Activated T-helper 2 cell treated with anti-CD3 and anti-CD28 coated beads, Interferon-gamma antibody, Interleukin-2, Interleukin-4, amounts not matched to agents 10 μg/mL and 5 μg/mL and 100 μg/mL, durations not matched to agents 14 hours and 24 hours and 36 hours (primary cell): ENCODE measurements around the gene LINC00305. TPM values are rescaled to one million over a fixed set of nuclear protein-coding genes. Genes with fewer than 3 reads are reported as not detected.

Experiments used
- DNase-seq: peaks from one replicate; pipeline ENCODE4 v3.0.0; 2021; ENCODE audit warnings: low spot score
- H3K27ac Mint-ChIP-seq: one replicate; pipeline ENCODE4 v1.8.0; 2021; ENCODE audit warnings: mixed read lengths
- H3K27me3 Mint-ChIP-seq: one replicate; pipeline ENCODE4 v1.8.0; 2021; ENCODE audit warnings: low read depth, mixed read lengths
- H3K36me3 Mint-ChIP-seq: one replicate; pipeline ENCODE4 v1.8.0; 2021; ENCODE audit warnings: low read depth, mixed read lengths
- H3K4me1 Mint-ChIP-seq: one replicate; pipeline ENCODE4 v1.8.0; 2021; ENCODE audit warnings: low read depth, mixed read lengths
- H3K4me3 Mint-ChIP-seq: one replicate; pipeline ENCODE4 v1.8.0; 2021; ENCODE audit warnings: low read depth, mild to moderate bottlenecking, moderate library complexity, mixed read lengths
- H3K9me3 Mint-ChIP-seq: one replicate; pipeline ENCODE4 v1.8.0; 2021; ENCODE audit warnings: mixed read lengths
- intact Hi-C: fragments of 100-400 bp; cut with micrococcal nuclease; formaldehyde crosslinking; loops from one replicate; pipeline ENCODE4 v1.15.1; 2023
- total RNA-seq: library from RNA; stranded (reverse); gene quantifications from 2 replicates; pipeline ENCODE4 v1.2.3, GENCODE V29; 2022

Gene LINC00305
- not detected in 2 replicates for total RNA-seq

- Mint-ChIP-seq H3K4me3 (no peak within 1 kb of the TSS), H3K9me3 (no peaks in the 10 kb centered on the region), H3K36me3 (no peaks in the 10 kb centered on the region), H3K27me3 (no peaks in the 10 kb centered on the region), H3K4me1 (no peaks in the 10 kb centered on the region), H3K27ac (no peak within 1 kb of the TSS)
- DNase-seq = no peak
- intact Hi-C loops = no loop called here
Observed at GRCh38 chr18:64148988-64149387, at the start of gene LINC00305. Gene LINC00305, minus strand, starts transcription at chr18:64149088.

GRCh38 chr18:64191069-64191468 lies 42.2 kb upstream of the LINC00305 start:
- H3K27ac Mint-ChIP-seq = no peak overlapping the region
- H3K9me3 Mint-ChIP-seq = no peaks in the 10 kb centered on the region
- H3K4me1 Mint-ChIP-seq = no peaks in the 10 kb centered on the region
- DNase-seq = no peak
- no peaks in the 10 kb centered on the region for H3K27me3 Mint-ChIP-seq
- H3K36me3 Mint-ChIP-seq = no peaks in the 10 kb centered on the region
- intact Hi-C loops = no loop called here
- H3K4me3 Mint-ChIP-seq = no peak overlapping the region

- Mint-ChIP-seq H3K27ac (no peak overlapping the region), H3K4me3 (no peak overlapping the region), H3K36me3 (no peaks in the 10 kb centered on the region), H3K9me3 (no peaks in the 10 kb centered on the region), H3K4me1 (no peaks in the 10 kb centered on the region), H3K27me3 (no peaks in the 10 kb centered on the region)
- intact Hi-C loops = no loop called here
- DNase-seq = no peak
Observed at GRCh38 chr18:64185987-64186386, 37.1 kb upstream of the LINC00305 start.

GRCh38 chr18:64183665-64184064 lies 34.8 kb upstream of the LINC00305 start:
- Mint-ChIP-seq H3K27me3 (no peaks in the 10 kb centered on the region), H3K36me3 (no peaks in the 10 kb centered on the region), H3K9me3 (no peaks in the 10 kb centered on the region), H3K4me3 (no peak overlapping the region), H3K4me1 (no peaks in the 10 kb centered on the region), H3K27ac (no peak overlapping the region)
- no peak for DNase-seq
- intact Hi-C loops = no loop called here

- H3K4me1 Mint-ChIP-seq = no peaks in the 10 kb centered on the region
- H3K27ac Mint-ChIP-seq = no peak overlapping the region
- no peak overlapping the region for H3K4me3 Mint-ChIP-seq
- no peak for DNase-seq
- no peaks in the 10 kb centered on the region for H3K36me3 Mint-ChIP-seq
- H3K9me3 Mint-ChIP-seq = no peaks in the 10 kb centered on the region
- intact Hi-C loops = no loop called here
- no peaks in the 10 kb centered on the region for H3K27me3 Mint-ChIP-seq
Observed at GRCh38 chr18:64180617-64181016, 31.7 kb upstream of the LINC00305 start.

- DNase-seq = no peak
- Mint-ChIP-seq H3K27me3 (no peaks in the 10 kb centered on the region), H3K36me3 (no peaks in the 10 kb centered on the region), H3K9me3 (no peaks in the 10 kb centered on the region), H3K4me3 (no peak overlapping the region), H3K4me1 (no peaks in the 10 kb centered on the region), H3K27ac (no peak overlapping the region)
- intact Hi-C loops = no loop called here
Observed at GRCh38 chr18:64180171-64180570, 31.3 kb upstream of the LINC00305 start.

- H3K27ac Mint-ChIP-seq = no peak overlapping the region
- intact Hi-C loops = no loop called here
- no peaks in the 10 kb centered on the region for H3K36me3 Mint-ChIP-seq
- H3K9me3 Mint-ChIP-seq = no peaks in the 10 kb centered on the region
- no peaks in the 10 kb centered on the region for H3K4me1 Mint-ChIP-seq
- H3K4me3 Mint-ChIP-seq = no peak overlapping the region
- DNase-seq = no peak
- no peaks in the 10 kb centered on the region for H3K27me3 Mint-ChIP-seq
Observed at GRCh38 chr18:64179556-64180080, 30.7 kb upstream of the LINC00305 start.

- H3K27ac Mint-ChIP-seq = no peak overlapping the region
- no peaks in the 10 kb centered on the region for H3K9me3 Mint-ChIP-seq
- no peaks in the 10 kb centered on the region for H3K4me1 Mint-ChIP-seq
- DNase-seq = no peak
- no peak overlapping the region for H3K4me3 Mint-ChIP-seq
- H3K36me3 Mint-ChIP-seq = no peaks in the 10 kb centered on the region
- intact Hi-C loops = no loop called here
- no peaks in the 10 kb centered on the region for H3K27me3 Mint-ChIP-seq
Observed at GRCh38 chr18:64178860-64179259, 30.0 kb upstream of the LINC00305 start.

- intact Hi-C loops = no loop called here
- H3K36me3 Mint-ChIP-seq = no peaks in the 10 kb centered on the region
- H3K4me3 Mint-ChIP-seq = no peak overlapping the region
- DNase-seq = no peak
- H3K27me3 Mint-ChIP-seq = no peaks in the 10 kb centered on the region
- no peaks in the 10 kb centered on the region for H3K9me3 Mint-ChIP-seq
- H3K27ac Mint-ChIP-seq = no peak overlapping the region
- H3K4me1 Mint-ChIP-seq = no peaks in the 10 kb centered on the region
Observed at GRCh38 chr18:64175432-64175831, 26.5 kb upstream of the LINC00305 start.

- H3K4me3 Mint-ChIP-seq = no peak overlapping the region
- DNase-seq = no peak
- H3K36me3 Mint-ChIP-seq = no peaks in the 10 kb centered on the region
- no peaks in the 10 kb centered on the region for H3K4me1 Mint-ChIP-seq
- H3K27ac Mint-ChIP-seq = no peak overlapping the region
- no peaks in the 10 kb centered on the region for H3K27me3 Mint-ChIP-seq
- H3K9me3 Mint-ChIP-seq = no peaks in the 10 kb centered on the region
- intact Hi-C loops = no loop called here
Observed at GRCh38 chr18:64171576-64171975, 22.7 kb upstream of the LINC00305 start.

- Mint-ChIP-seq H3K27ac (no peak overlapping the region), H3K27me3 (no peaks in the 10 kb centered on the region), H3K9me3 (no peaks in the 10 kb centered on the region), H3K36me3 (no peaks in the 10 kb centered on the region), H3K4me3 (no peak overlapping the region), H3K4me1 (no peaks in the 10 kb centered on the region)
- DNase-seq = no peak
- intact Hi-C loops = no loop called here
Observed at GRCh38 chr18:64167408-64167925, 18.6 kb upstream of the LINC00305 start.

- intact Hi-C loops = no loop called here
- Mint-ChIP-seq H3K27me3 (no peaks in the 10 kb centered on the region), H3K4me1 (no peaks in the 10 kb centered on the region), H3K36me3 (no peaks in the 10 kb centered on the region), H3K27ac (no peak overlapping the region), H3K9me3 (no peaks in the 10 kb centered on the region), H3K4me3 (no peak overlapping the region)
- DNase-seq = no peak
Observed at GRCh38 chr18:64165906-64166305, 17.0 kb upstream of the LINC00305 start.

GRCh38 chr18:64164883-64165282 lies 16.0 kb upstream of the LINC00305 start:
- Mint-ChIP-seq H3K4me1 (no peaks in the 10 kb centered on the region), H3K4me3 (no peak overlapping the region), H3K27me3 (no peaks in the 10 kb centered on the region), H3K36me3 (no peaks in the 10 kb centered on the region), H3K27ac (no peak overlapping the region), H3K9me3 (no peaks in the 10 kb centered on the region)
- intact Hi-C loops = no loop called here
- DNase-seq = no peak

GRCh38 chr18:64149916-64150438 lies 1.1 kb upstream of the LINC00305 start:
- Mint-ChIP-seq H3K4me1 (no peaks in the 10 kb centered on the region), H3K9me3 (no peaks in the 10 kb centered on the region), H3K4me3 (no peak overlapping the region), H3K27me3 (no peaks in the 10 kb centered on the region), H3K27ac (no peak overlapping the region), H3K36me3 (no peaks in the 10 kb centered on the region)
- intact Hi-C loops = no loop called here
- no peak for DNase-seq
